WTC11 (cell line): Measurements from ENCODE around the gene FBLN2. TPM values are rescaled to one million over a fixed set of nuclear protein-coding genes. Genes with fewer than 3 reads are reported as not detected.
A peak's percentile ranks its signal among the peaks of the same experiment; 100 is the strongest.

Experiments used
- ATAC-seq: fragments of 200-7000 bp; cut with Tn5 transposase; 2 replicates; pipeline ENCODE4 v1.10.0; 2021; ENCODE audit warnings: mild to moderate bottlenecking, moderate library complexity
- CTCF ChIA-PET: fragments of 300-600 bp; sonication (Branson Sonifier 250); formaldehyde crosslinking; loops from one replicate; lab custom pipeline; 2021; ENCODE audit warnings: antibody characterized with exemption; lab: Charles Lee
- POLR2A ChIA-PET: fragments of 350-600 bp; sonication (Branson Sonifier 250); formaldehyde crosslinking; loops from one replicate; lab custom pipeline; 2021; ENCODE audit warnings: antibody characterized with exemption; lab: Charles Lee
- DNase-seq: peaks from one replicate; pipeline ENCODE4 v3.0.0; 2021; ENCODE audit warnings: low spot score
- H3K27ac Mint-ChIP-seq: 2 replicates; pipeline ENCODE4 v1.8.0; 2021; ENCODE audit warnings: mixed read lengths
- H3K27me3 Mint-ChIP-seq: 2 replicates; pipeline ENCODE4 v1.8.0; 2021; ENCODE audit warnings: low read depth, mild to moderate bottlenecking, moderate library complexity, mixed read lengths
- H3K36me3 Mint-ChIP-seq: 2 replicates; pipeline ENCODE4 v1.8.0; 2021; ENCODE audit warnings: mixed read lengths
- H3K4me1 Mint-ChIP-seq: 2 replicates; pipeline ENCODE4 v1.8.0; 2022; ENCODE audit warnings: mixed read lengths
- H3K4me3 Mint-ChIP-seq: 2 replicates; pipeline ENCODE4 v1.8.0; 2021; ENCODE audit warnings: mild to moderate bottlenecking, moderate library complexity, mixed read lengths
- H3K9me3 Mint-ChIP-seq: 2 replicates; pipeline ENCODE4 v1.8.0; 2021; ENCODE audit warnings: mixed read lengths
- CREB1 ChIP-seq: sonication (generic); formaldehyde crosslinking; IDR thresholded peaks from 2 replicates; pipeline ENCODE4 v1.8.0; 2023; ENCODE audit warnings: mild to moderate bottlenecking, missing genetic modification reagents
- ESRRA ChIP-seq: sonication (generic); formaldehyde crosslinking; IDR thresholded peaks from 2 replicates; pipeline ENCODE4 v1.8.1; 2022; ENCODE audit warnings: mild to moderate bottlenecking, missing genetic modification reagents, borderline replicate concordance
- GABPB1 ChIP-seq: sonication (generic); formaldehyde crosslinking; IDR thresholded peaks from 2 replicates; pipeline ENCODE4 v1.8.1; 2023; ENCODE audit warnings: mild to moderate bottlenecking, missing genetic modification reagents
- GTF2I ChIP-seq: fragments of 250-450 bp; sonication (Bioruptor Pico); conservative IDR thresholded peaks from 2 replicates; pipeline ENCODE4 v1.4.0; 2021; ENCODE audit warnings: mild to moderate bottlenecking
- MXD4 ChIP-seq: fragments of 250-450 bp; sonication (Bioruptor Pico); IDR thresholded peaks from 2 replicates; pipeline ENCODE4 v1.8.0; 2021; ENCODE audit warnings: mild to moderate bottlenecking, moderate library complexity, borderline replicate concordance
- MYBL2 ChIP-seq: sonication (generic); formaldehyde crosslinking; IDR thresholded peaks from 2 replicates; pipeline ENCODE4 v1.8.1; 2023; ENCODE audit warnings: mild to moderate bottlenecking, moderate library complexity, missing genetic modification reagents
- TEAD4 ChIP-seq: sonication (generic); formaldehyde crosslinking; IDR thresholded peaks from 2 replicates; pipeline ENCODE4 v1.8.0; 2022; ENCODE audit warnings: mild to moderate bottlenecking, missing genetic modification reagents
- ZBTB43 ChIP-seq: sonication (generic); formaldehyde crosslinking; IDR thresholded peaks from 2 replicates; pipeline ENCODE4 v1.8.1; 2023; ENCODE audit warnings: mild to moderate bottlenecking, missing genetic modification reagents
- ZMAT4 ChIP-seq: fragments of 250-450 bp; sonication (Bioruptor Pico); IDR thresholded peaks from 2 replicates; pipeline ENCODE4 v1.9.0; 2021; ENCODE audit warnings: mild to moderate bottlenecking
- ZNF263 ChIP-seq: sonication (generic); formaldehyde crosslinking; IDR thresholded peaks from 2 replicates; pipeline ENCODE4 v1.8.1; 2022; ENCODE audit warnings: low read depth, mild to moderate bottlenecking, moderate library complexity, missing genetic modification reagents
- total RNA-seq: library from RNA; stranded (reverse); gene quantifications from 3 replicates; pipeline ENCODE4 v1.2.3, GENCODE V29; 2021
- TF ChIP-seq, protein P1 (sequence below): sonication (generic); formaldehyde crosslinking; conservative IDR thresholded peaks from 2 replicates; pipeline ENCODE4 v1.8.1; 2023; ENCODE audit warnings: mild to moderate bottlenecking, low read depth, missing genetic modification reagents, moderate library complexity
- TF ChIP-seq, protein P2 (sequence below): sonication (generic); formaldehyde crosslinking; IDR thresholded peaks from 2 replicates; pipeline ENCODE4 v1.8.1; 2022; ENCODE audit warnings: low read depth, missing genetic modification reagents, borderline replicate concordance
- TF ChIP-seq, protein P3 (sequence below): sonication (generic); formaldehyde crosslinking; IDR thresholded peaks from 2 replicates; pipeline ENCODE4 v1.8.1; 2023; ENCODE audit warnings: mild to moderate bottlenecking, moderate library complexity, missing genetic modification reagents
- TF ChIP-seq, protein P4 (sequence below): sonication (generic); formaldehyde crosslinking; IDR thresholded peaks from 2 replicates; pipeline ENCODE4 v1.8.1; 2022; ENCODE audit warnings: low read depth, mild to moderate bottlenecking, moderate library complexity, missing genetic modification reagents, borderline replicate concordance
- TF ChIP-seq, protein P5 (sequence below): sonication (generic); formaldehyde crosslinking; IDR thresholded peaks from 2 replicates; pipeline ENCODE4 v1.8.0; 2022; ENCODE audit warnings: mild to moderate bottlenecking, missing genetic modification reagents

The FBLN2 gene
- total RNA-seq, 1 experiment from 2014 or later: 20.7 TPM

DNA sequence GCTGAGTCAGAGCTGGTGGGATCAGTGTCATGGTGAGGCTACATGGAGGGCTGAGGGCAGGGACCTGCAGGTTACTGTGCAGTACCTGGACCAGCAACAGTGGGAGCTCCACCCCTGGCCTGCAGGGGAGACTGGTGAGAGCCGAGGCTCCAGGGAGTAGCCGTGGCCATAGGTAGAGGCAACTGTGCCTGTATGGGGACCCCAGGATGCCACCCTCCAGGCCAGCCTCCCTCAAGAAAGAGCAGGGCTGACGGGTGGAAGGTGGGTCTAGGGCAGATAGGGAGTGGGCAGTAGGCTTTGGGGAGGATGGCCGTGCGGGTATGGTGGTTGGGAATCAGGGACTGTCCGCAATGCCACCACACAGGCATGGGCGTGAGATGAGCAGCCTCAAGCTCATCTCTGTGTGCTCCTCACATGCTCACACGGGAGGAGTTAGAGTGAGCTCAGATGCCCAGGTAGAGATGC, 35.5 kb downstream of the FBLN2 start:
- TF ChIP-seq, protein P1, sequence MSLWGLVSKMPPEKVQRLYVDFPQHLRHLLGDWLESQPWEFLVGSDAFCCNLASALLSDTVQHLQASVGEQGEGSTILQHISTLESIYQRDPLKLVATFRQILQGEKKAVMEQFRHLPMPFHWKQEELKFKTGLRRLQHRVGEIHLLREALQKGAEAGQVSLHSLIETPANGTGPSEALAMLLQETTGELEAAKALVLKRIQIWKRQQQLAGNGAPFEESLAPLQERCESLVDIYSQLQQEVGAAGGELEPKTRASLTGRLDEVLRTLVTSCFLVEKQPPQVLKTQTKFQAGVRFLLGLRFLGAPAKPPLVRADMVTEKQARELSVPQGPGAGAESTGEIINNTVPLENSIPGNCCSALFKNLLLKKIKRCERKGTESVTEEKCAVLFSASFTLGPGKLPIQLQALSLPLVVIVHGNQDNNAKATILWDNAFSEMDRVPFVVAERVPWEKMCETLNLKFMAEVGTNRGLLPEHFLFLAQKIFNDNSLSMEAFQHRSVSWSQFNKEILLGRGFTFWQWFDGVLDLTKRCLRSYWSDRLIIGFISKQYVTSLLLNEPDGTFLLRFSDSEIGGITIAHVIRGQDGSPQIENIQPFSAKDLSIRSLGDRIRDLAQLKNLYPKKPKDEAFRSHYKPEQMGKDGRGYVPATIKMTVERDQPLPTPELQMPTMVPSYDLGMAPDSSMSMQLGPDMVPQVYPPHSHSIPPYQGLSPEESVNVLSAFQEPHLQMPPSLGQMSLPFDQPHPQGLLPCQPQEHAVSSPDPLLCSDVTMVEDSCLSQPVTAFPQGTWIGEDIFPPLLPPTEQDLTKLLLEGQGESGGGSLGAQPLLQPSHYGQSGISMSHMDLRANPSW: no peak
- TF ChIP-seq ESRRA (no peak), TEAD4 (CRISPR knock-in tag) (no peak), ZNF263 (CRISPR knock-in tag) (no peak), ZBTB43 (no peak), ZMAT4 (CRISPR knock-in tag) (no peak)
- TF ChIP-seq, protein P2, sequence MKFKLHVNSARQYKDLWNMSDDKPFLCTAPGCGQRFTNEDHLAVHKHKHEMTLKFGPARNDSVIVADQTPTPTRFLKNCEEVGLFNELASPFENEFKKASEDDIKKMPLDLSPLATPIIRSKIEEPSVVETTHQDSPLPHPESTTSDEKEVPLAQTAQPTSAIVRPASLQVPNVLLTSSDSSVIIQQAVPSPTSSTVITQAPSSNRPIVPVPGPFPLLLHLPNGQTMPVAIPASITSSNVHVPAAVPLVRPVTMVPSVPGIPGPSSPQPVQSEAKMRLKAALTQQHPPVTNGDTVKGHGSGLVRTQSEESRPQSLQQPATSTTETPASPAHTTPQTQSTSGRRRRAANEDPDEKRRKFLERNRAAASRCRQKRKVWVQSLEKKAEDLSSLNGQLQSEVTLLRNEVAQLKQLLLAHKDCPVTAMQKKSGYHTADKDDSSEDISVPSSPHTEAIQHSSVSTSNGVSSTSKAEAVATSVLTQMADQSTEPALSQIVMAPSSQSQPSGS: no peak
- TF ChIP-seq, protein P3, sequence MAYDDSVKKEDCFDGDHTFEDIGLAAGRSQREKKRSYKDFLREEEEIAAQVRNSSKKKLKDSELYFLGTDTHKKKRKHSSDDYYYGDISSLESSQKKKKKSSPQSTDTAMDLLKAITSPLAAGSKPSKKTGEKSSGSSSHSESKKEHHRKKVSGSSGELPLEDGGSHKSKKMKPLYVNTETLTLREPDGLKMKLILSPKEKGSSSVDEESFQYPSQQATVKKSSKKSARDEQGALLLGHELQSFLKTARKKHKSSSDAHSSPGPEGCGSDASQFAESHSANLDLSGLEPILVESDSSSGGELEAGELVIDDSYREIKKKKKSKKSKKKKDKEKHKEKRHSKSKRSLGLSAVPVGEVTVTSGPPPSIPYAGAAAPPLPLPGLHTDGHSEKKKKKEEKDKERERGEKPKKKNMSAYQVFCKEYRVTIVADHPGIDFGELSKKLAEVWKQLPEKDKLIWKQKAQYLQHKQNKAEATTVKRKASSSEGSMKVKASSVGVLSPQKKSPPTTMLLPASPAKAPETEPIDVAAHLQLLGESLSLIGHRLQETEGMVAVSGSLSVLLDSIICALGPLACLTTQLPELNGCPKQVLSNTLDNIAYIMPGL (CRISPR knock-in tag): no peak
- Mint-ChIP-seq H3K4me3 (no peak overlapping the region), H3K27ac (no peak overlapping the region), H3K27me3 (no peaks in the 10 kb centered on the region), H3K4me1 (peaks cover 22% of the 10 kb centered on the region), H3K36me3 (no peaks in the 10 kb centered on the region), H3K9me3 (no peaks in the 10 kb centered on the region)
- ATAC-seq: no peak
- peak; percentile 9 for DNase-seq
- ChIA-PET POLR2A (no interaction called here), CTCF (interaction anchor here (0.7 to 1.6 kb wide), 5 partner anchors 34 to 100 kb away, joined by 3 to 8 read pairs (median 3); no protein-coding TSS in a partner anchor)

- Mint-ChIP-seq H3K4me3 (no peak overlapping the region), H3K27ac (no peak overlapping the region), H3K4me1 (peaks cover 22% of the 10 kb centered on the region), H3K27me3 (no peaks in the 10 kb centered on the region), H3K9me3 (no peaks in the 10 kb centered on the region), H3K36me3 (no peaks in the 10 kb centered on the region)
- ChIA-PET POLR2A (no interaction called here), CTCF (interaction anchor here (0.7 to 1.6 kb wide), 5 partner anchors 34 to 100 kb away, joined by 3 to 8 read pairs (median 3); no protein-coding TSS in a partner anchor)
- TF ChIP-seq GTF2I (CRISPR knock-in tag): no peak
- DNase-seq (peak; percentile 5), ATAC-seq (no peak)
Measured at GRCh38 chr3:13584901-13585300, 36.0 kb downstream of the FBLN2 start.

DNA sequence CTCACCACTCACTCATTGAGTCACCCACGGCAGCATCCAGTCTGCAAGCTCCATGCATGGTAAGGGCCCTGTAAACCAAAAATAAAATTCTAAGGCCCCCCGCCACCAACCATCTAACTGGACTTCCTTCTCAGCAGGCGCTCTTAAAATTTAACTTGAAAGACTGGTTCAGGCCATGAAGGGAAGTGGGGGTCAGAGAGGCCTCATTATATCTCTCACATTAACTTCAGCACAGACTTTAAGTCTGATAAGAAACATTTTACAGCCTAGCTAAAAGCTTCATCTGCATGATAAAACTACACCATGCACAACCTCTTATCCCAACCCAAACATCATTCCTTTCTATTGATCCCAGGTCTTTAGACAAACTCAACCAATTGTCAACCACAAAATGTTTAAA, 38.5 kb downstream of the FBLN2 start:
- Mint-ChIP-seq H3K27me3 (no peaks in the 10 kb centered on the region), H3K36me3 (no peaks in the 10 kb centered on the region), H3K9me3 (no peaks in the 10 kb centered on the region), H3K27ac (peak overlapping the region; percentile 28; the same call in 1 of the 2 replicates), H3K4me3 (no peak overlapping the region; the same call in 1 of the 2 replicates), H3K4me1 (peaks cover 22% of the 10 kb centered on the region)
- ChIA-PET POLR2A (no interaction called here), CTCF (interaction anchor here (0.7 to 2.5 kb wide), 13 partner anchors 8 to 298 kb away, joined by 3 to 8 read pairs (median 4); partner anchors contain the start of genes HDAC11 and WNT7A)
- peak; percentile 68 for ATAC-seq
- DNase-seq: peak; percentile 6
- TF ChIP-seq ZBTB43 (no peak), MYBL2 (no peak), MXD4 (no peak), GABPB1 (CRISPR knock-in tag) (no peak), CREB1 (CRISPR knock-in tag) (no peak)
- TF ChIP-seq, protein P4, sequence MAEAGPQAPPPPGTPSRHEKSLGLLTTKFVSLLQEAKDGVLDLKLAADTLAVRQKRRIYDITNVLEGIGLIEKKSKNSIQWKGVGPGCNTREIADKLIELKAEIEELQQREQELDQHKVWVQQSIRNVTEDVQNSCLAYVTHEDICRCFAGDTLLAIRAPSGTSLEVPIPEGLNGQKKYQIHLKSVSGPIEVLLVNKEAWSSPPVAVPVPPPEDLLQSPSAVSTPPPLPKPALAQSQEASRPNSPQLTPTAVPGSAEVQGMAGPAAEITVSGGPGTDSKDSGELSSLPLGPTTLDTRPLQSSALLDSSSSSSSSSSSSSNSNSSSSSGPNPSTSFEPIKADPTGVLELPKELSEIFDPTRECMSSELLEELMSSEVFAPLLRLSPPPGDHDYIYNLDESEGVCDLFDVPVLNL (CRISPR knock-in tag): no peak
- TF ChIP-seq, protein P5, sequence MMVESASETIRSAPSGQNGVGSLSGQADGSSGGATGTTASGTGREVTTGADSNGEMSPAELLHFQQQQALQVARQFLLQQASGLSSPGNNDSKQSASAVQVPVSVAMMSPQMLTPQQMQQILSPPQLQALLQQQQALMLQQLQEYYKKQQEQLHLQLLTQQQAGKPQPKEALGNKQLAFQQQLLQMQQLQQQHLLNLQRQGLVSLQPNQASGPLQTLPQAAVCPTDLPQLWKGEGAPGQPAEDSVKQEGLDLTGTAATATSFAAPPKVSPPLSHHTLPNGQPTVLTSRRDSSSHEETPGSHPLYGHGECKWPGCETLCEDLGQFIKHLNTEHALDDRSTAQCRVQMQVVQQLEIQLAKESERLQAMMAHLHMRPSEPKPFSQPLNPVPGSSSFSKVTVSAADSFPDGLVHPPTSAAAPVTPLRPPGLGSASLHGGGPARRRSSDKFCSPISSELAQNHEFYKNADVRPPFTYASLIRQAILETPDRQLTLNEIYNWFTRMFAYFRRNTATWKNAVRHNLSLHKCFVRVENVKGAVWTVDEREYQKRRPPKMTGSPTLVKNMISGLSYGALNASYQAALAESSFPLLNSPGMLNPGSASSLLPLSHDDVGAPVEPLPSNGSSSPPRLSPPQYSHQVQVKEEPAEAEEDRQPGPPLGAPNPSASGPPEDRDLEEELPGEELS (CRISPR knock-in tag): no peak
